Suprapubic skin (tissue), 4 donors: Measurements from ENCODE around the gene PUS10. TPM values are rescaled to one million over a fixed set of nuclear protein-coding genes. Genes with fewer than 3 reads are reported as not detected.

Experiments used
- DNase-seq, 2 donors: peaks; one replicate each; pipeline ENCODE4 v3.0.0-alpha.2; 2019; ENCODE audit warnings: low spot score in 2 of 2
- H3K27ac ChIP-seq: fragments of 200-600 bp; sonication (generic); one replicate; pipeline ENCODE4 v1.5.1; 2019
- H3K27me3 ChIP-seq: fragments of 200-600 bp; sonication (generic); one replicate; pipeline ENCODE4 v1.5.1; 2019
- H3K36me3 ChIP-seq: fragments of 200-600 bp; sonication (generic); one replicate; pipeline ENCODE4 v1.5.1; 2019
- H3K4me1 ChIP-seq: fragments of 200-600 bp; sonication (generic); one replicate; pipeline ENCODE4 v1.5.1; 2019
- H3K4me3 ChIP-seq: fragments of 200-600 bp; sonication (generic); one replicate; pipeline ENCODE4 v1.5.1; 2019; ENCODE audit warnings: mild to moderate bottlenecking
- H3K9me3 ChIP-seq: fragments of 200-600 bp; sonication (generic); one replicate; pipeline ENCODE4 v1.5.1; 2019
- CTCF ChIP-seq, 2 donors: fragments of 200-600 bp in 1 of 2; fragments of 450-650 bp in 1 of 2; sonication (generic) in 1 of 2; IDR thresholded peaks; one replicate each; pipeline ENCODE4 v1.5.1; 2016 to 2019; ENCODE audit warnings: antibody characterized with exemption in 2 of 2, mild to moderate bottlenecking in 1 of 2, moderate library complexity in 1 of 2
- EP300 ChIP-seq: sonication (generic); formaldehyde crosslinking; IDR thresholded peaks from one replicate; pipeline ENCODE4 v1.6.1; 2017; ENCODE audit warnings: antibody characterized with exemption
- POLR2A ChIP-seq, 2 donors: fragments of 450-650 bp; IDR thresholded peaks; one replicate each; pipeline ENCODE4 v1.6.1; 2017; ENCODE audit warnings: antibody characterized with exemption in 2 of 2, mild to moderate bottlenecking in 2 of 2, moderate library complexity in 2 of 2
- POLR2AphosphoS5 ChIP-seq, 3 donors: sonication (generic); formaldehyde crosslinking; IDR thresholded peaks; one replicate each; pipeline ENCODE4 v1.6.1; 2017; ENCODE audit warnings: antibody characterized with exemption in 3 of 3
- WGBS: methylation state at CpG from one replicate; pipeline ENCODE4 v1.1.5; 2018; 5-methylcytosine and 5-hydroxymethylcytosine counted together
- total RNA-seq, 4 donors: library from RNA; depleted of rRNA; stranded (reverse); fragments of >200 nt; gene quantifications; one replicate each; pipeline ENCODE4 v1.1.0, GENCODE V29; 2016

The PUS10 gene
- total RNA-seq, 4 donors from 2014 or later: 3.3 to 14.0 (median 6.6) TPM

- no peaks in the 10 kb centered on the region for H3K9me3 ChIP-seq
- H3K36me3 ChIP-seq: no peaks in the 10 kb centered on the region
- no peak for DNase-seq
- no peaks in the 10 kb centered on the region for H3K27me3 ChIP-seq
- peak overlapping the region; percentile 88 for H3K27ac ChIP-seq
- peaks cover 41% of the 10 kb centered on the region for H3K4me1 ChIP-seq
- TF ChIP-seq POLR2A (IDR thresholded peaks at IDR 0.05) (no peak), CTCF (IDR thresholded peaks at IDR 0.05) (no peak), POLR2AphosphoS5 (IDR thresholded peaks at IDR 0.05) (no peak), EP300 (no peak)
- no peak overlapping the region for H3K4me3 ChIP-seq
- WGBS: 73% methylated on average over 3 of the region's 5 CpGs
These were observed 60.4 kb downstream of the PUS10 start for GRCh38 chr2:60957643-60958042.

- Histone ChIP-seq H3K36me3 (no peaks in the 10 kb centered on the region), H3K4me3 (no peak overlapping the region), H3K4me1 (peaks cover 37% of the 10 kb centered on the region), H3K27me3 (no peaks in the 10 kb centered on the region), H3K9me3 (no peaks in the 10 kb centered on the region), H3K27ac (peak overlapping the region; percentile 88)
- DNase-seq: no peak
- TF ChIP-seq CTCF (IDR thresholded peaks at IDR 0.05) (no peak), POLR2A (IDR thresholded peaks at IDR 0.05) (no peak)
- 79% methylated on average over 4 of the region's 8 CpGs for WGBS
These were observed 60.8 kb downstream of the PUS10 start for GRCh38 chr2:60957224-60957623.

- DNase-seq: no peak
These were observed 63.9 kb downstream of the PUS10 start for GRCh38 chr2:60954139-60954538.

GRCh38 chr2:60948926-60949579 is 69.0 kb downstream of the PUS10 start:
- Histone ChIP-seq H3K4me3 (no peak overlapping the region), H3K27me3 (no peaks in the 10 kb centered on the region), H3K9me3 (no peaks in the 10 kb centered on the region), H3K27ac (peak overlapping the region; percentile 67), H3K36me3 (no peaks in the 10 kb centered on the region), H3K4me1 (peaks cover 7% of the 10 kb centered on the region)
- 65% methylated on average over 6 of the region's 6 CpGs for WGBS
- no peak for DNase-seq
- no peak for TF ChIP-seq CTCF (IDR thresholded peaks at IDR 0.05)
- no peak for TF ChIP-seq POLR2A (IDR thresholded peaks at IDR 0.05)

More at GRCh38 chr2:60954139-60954538, 63.9 kb downstream of the PUS10 start:
- Histone ChIP-seq H3K27ac (no peak overlapping the region), H3K27me3 (no peaks in the 10 kb centered on the region), H3K36me3 (no peaks in the 10 kb centered on the region), H3K9me3 (no peaks in the 10 kb centered on the region), H3K4me3 (no peak overlapping the region), H3K4me1 (peaks cover 19% of the 10 kb centered on the region)
- 42% methylated on average over 2 of the region's 2 CpGs for WGBS
- TF ChIP-seq POLR2AphosphoS5 (IDR thresholded peaks at IDR 0.05) (no peak), POLR2A (IDR thresholded peaks at IDR 0.05) (no peak), CTCF (IDR thresholded peaks at IDR 0.05) (no peak), EP300 (no peak)

GRCh38 chr2:60948161-60948560 is 69.9 kb downstream of the PUS10 start:
- WGBS: 86% methylated on average over 8 of the region's 8 CpGs

More at GRCh38 chr2:60948161-60948560, 69.9 kb downstream of the PUS10 start:
- Histone ChIP-seq H3K4me1 (peaks cover 7% of the 10 kb centered on the region), H3K9me3 (no peaks in the 10 kb centered on the region), H3K36me3 (no peaks in the 10 kb centered on the region), H3K4me3 (no peak overlapping the region), H3K27ac (peak overlapping the region; percentile 64), H3K27me3 (no peaks in the 10 kb centered on the region)
- no peak for DNase-seq
- no peak for TF ChIP-seq CTCF (IDR thresholded peaks at IDR 0.05)
- no peak for TF ChIP-seq POLR2AphosphoS5 (IDR thresholded peaks at IDR 0.05)
- TF ChIP-seq POLR2A (IDR thresholded peaks at IDR 0.05): no peak
- no peak for TF ChIP-seq EP300
